Left lobe of liver (tissue), 2 donors: ENCODE data around the gene SOX6. TPM values are rescaled to one million over a fixed set of nuclear protein-coding genes. Genes with fewer than 3 reads are reported as not detected.
"Not testable (repeated sequence)": the region's sequence is repeated elsewhere in the genome, so short reads cannot be mapped to it uniquely, and the experiment has no call there.

Source experiments
- ATAC-seq: fragments of 200-7000 bp; cut with Tn5 transposase; one replicate; pipeline ENCODE4 v1.9.1; 2020; ENCODE audit warnings: mild to moderate bottlenecking, moderate library complexity
- DNase-seq: peaks from one replicate; pipeline ENCODE4 v3.0.0-alpha.2; 2020; ENCODE audit warnings: low spot score
- total RNA-seq: library from RNA; stranded (reverse); gene quantifications from one replicate; pipeline ENCODE4 v1.2.1, GENCODE V29; 2021
- donor health status: DM: no; HTN: no; CAD: no; lungs with moderate emphysema.
- donor health status: DM: no; HTN: yes; CAD: no.

The SOX6 gene
- total RNA-seq, 1 donor from 2014 or later = 14.1 TPM

DNA sequence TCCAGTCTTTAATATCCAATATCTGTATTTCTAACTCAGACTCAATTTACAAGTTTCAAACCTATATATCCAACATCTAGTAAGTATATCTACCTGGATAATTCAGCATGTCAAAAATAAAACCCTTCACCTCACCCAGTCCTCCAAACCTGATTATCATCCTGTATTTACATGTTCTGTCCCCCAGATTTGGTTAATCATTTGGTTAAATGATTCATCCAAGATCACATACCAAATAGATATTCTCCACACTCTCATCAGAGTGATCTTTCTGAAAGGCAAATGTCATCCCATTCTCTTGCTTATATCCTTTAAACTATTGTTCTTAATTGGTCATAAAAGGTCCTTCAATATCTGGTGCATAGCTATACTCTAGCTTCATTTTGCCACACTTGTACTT lies 199.0 kb downstream of the SOX6 start:
- no peak for DNase-seq
- no peak for ATAC-seq

- peak; percentile 26 for ATAC-seq
- no peak for DNase-seq
These were observed 200.9 kb downstream of the SOX6 start for GRCh38 chr11:16155448-16155847.

DNA sequence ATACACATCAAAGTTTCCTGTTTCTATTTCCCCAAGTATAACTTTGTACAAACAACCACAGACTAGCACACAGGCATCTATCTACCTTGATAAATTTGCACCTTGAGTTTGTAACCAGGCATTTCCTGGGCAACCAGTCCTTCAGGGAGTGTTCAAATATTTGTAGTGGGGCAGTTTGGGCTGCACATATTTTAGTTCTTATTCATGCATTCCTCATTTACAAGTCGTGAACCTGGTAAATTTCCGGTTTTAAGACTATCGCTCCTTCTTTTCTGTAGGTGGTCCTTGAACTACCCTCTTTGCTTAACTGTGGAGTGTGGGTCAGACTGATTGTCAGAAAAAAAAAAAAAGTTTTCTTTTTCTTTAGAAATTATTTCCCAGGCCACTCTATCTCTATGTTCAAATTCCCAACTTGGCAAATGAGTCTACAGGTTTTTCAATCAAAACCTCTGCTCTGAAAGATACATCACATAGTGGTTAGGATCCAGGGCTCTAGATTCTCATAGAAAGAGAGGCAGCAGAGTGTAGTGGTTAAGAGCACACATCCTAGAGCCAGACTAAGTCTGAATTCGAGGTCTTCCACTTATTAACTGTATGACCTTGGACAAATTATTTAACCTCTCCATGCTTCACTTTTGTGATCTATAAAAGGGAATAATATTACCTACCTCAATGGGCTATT lies 201.5 kb downstream of the SOX6 start:
- no peak for DNase-seq
- peak; percentile 64 for ATAC-seq

GRCh38 chr11:16153951-16154350 lies 202.4 kb downstream of the SOX6 start:
- ATAC-seq (no peak), DNase-seq (no peak)

DNA sequence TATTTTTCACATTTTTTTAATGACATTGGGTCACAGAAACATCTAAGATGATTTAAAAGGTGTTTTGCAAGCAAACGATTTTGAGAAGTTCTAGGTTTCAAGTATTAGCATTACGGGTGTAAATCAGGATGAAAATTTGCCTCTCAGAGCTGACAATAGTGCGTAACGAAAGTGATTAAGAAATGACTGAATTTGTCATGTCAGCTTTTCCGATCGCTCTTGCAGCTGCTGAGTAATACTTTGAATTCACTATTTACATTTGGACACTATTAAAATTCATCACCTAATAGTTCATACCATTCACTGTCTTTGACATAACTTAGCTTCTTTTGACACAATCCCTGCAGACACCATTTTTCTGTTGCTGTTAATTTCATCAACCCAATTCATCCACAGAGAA lies 205.2 kb downstream of the SOX6 start:
- DNase-seq (no peak), ATAC-seq (no peak)

DNA sequence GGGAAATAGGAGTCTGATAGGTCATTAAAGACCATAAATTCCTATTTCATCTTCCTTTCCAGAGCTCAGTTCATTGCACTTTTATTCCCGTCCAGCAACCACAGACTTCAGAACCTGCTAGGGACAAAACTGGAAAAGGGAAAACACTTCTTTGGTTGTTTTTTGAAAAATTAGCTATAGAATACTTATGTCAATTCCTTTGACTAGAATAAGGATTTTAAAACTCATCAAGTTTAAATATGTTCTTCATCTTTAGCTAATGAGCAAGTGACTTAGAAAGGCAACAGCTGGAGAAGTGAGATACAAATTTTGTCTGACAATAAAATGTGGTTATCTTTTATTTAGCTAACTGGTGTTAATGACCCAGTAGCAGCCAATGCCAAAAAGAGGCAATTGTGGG lies 206.9 kb downstream of the SOX6 start:
- DNase-seq (no peak), ATAC-seq (peak; percentile 28)

DNA sequence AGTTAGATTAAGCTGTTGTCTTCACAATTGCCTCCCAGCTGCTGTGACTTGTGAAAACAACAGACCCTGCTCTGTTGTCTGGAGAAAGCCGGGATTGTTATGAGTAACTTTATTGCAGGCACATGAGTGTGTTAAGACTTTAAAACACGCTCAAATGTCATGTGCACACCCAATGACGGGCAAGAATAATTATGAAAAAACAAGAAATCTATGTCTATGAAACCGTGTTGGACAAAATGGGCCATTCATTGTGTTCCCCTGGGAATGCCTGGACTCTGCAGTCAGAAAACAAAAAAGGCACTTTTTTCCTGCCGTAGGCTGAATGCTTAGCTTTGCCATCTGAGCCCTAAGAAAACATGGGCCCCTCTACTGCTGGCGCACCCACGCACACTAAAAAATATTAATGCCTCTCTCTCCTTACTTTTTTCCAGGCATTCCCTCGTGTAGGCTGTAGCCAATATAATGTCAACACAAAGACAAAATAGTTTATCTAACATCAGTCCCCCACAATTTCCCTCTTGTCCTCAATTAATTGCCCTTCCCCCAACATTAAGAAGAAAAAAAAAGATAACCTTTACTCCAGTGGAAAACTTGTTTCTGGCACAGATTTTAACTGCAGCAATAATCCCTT lies 207.9 kb downstream of the SOX6 start:
- ATAC-seq (no peak), DNase-seq (no peak)

DNA sequence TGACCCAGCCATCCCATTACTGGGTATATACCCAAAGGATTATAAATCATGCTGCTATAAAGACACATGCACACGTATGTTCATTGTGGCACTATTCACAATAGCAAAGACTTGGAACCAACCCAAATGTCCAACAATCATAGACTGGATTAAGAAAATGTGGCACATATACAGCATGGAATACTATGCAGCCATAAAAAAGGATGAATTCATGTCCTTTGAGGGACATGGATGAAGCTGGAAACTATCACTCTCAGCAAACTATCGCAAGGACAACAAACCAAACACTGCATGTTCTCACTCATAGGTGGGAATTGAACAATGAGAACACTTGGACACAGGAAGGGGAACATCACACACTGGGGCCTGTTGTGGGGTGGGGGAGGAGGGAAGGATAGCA lies 209.4 kb downstream of the SOX6 start:
- not testable (repeated sequence) for ATAC-seq, DNase-seq

- not testable (repeated sequence) for DNase-seq, ATAC-seq
These were observed 214.7 kb downstream of the SOX6 start for GRCh38 chr11:16141614-16142013.

- ATAC-seq, DNase-seq: not testable (repeated sequence)
These were observed 215.2 kb downstream of the SOX6 start for GRCh38 chr11:16141162-16141561.

DNA sequence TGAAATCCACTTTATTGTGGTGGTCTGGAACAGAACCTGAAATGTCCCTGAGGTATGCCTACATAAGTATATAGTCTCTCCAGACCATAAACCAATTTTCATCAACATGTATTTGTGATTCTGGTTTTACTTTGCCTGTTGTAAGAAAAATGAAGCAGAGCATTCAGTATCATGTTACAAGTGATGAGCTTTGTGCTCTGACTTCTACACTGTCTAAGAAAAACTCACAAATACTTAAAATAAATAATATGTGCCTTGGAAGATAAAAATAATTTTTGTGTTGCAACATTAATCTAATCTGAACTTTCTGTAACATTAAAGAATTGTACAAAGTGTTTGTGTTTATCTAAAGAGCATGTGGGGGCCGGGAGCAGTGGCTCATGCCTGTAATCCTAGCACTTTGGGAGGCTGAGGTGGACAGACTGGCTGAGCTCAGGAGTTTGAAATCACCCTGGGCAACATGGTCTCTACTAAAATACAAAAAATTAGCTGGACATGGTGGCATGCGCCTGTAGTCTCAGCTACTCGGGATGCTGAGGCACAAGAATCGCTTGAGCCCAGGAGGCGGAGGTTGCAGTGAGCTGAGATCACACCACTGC lies 219.5 kb downstream of the SOX6 start:
- DNase-seq = no peak
- ATAC-seq = no peak

- ATAC-seq (no peak), DNase-seq (no peak)
These were observed 222.5 kb downstream of the SOX6 start for GRCh38 chr11:16133867-16134266.

GRCh38 chr11:16127732-16128131 lies 228.6 kb downstream of the SOX6 start:
- ATAC-seq (no peak), DNase-seq (no peak)

- ATAC-seq (no peak), DNase-seq (no peak)
These were observed 230.0 kb downstream of the SOX6 start for GRCh38 chr11:16126362-16126761.

DNA sequence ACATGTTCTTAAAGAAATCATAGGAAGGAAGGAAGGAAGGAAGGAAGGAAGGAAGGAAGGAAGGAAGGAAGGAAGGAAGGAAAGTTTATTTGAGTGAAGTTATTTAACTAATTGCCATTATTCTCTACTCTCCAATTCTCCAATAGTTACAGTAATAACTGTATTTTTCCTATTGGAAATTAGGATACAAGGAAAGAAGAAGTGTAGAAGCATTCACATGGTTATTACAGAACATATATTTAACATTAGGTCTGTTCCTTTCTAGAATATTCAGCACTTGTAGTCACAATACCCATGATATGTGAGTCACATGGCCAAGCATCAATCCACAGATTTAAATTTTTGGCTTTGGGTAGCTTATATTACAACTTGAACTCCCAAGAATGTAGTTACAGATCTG lies 230.6 kb downstream of the SOX6 start:
- ATAC-seq (no peak), DNase-seq (no peak)

GRCh38 chr11:16124390-16124789 lies 232.0 kb downstream of the SOX6 start:
- ATAC-seq = peak; percentile 40
- no peak for DNase-seq

- no peak for ATAC-seq
- no peak for DNase-seq
These were observed 234.5 kb downstream of the SOX6 start for GRCh38 chr11:16121853-16122252.

GRCh38 chr11:16120008-16120407 lies 236.3 kb downstream of the SOX6 start:
- no peak for ATAC-seq

DNA sequence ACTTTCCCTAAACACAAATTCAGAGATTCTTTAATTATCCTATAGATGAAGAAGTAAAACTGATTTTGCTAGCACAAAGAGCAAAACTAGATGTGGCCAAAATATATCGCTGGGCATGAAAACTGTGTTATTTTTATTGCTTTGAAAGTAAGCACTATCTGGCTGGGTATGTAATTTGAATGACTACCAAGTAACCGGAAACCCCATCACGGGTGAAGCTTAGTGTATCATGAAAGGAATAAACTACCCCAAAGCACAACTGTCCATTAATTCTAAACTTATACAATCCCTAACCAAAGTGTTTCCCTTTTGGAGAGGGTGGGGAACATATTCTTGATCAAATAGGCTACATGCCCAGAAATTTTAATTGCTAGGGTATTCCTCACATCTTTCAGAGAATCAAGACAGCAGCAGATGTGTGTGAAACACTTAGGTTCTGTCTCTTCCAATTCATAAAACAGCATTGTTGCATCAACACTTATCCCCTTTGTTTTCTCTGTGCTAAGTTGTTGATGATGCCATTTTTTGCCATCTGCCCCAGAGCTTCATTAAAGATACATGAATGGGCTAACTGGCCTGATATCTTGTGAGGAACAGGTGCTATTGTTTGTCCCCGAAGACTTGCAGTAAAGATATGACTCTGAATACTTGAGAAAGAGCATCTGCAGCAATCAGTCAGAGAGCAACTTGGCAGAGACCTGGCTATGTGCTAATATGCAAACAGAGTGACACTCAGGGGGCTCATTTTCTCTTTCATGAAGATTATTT lies 238.2 kb downstream of the SOX6 start:
- ATAC-seq = no peak
- no peak for DNase-seq

More at GRCh38 chr11:16120008-16120407, 236.3 kb downstream of the SOX6 start:
- no peak for DNase-seq

GRCh38 chr11:16114978-16115871 lies 241.1 kb downstream of the SOX6 start:
- ATAC-seq (peak; percentile 77), DNase-seq (peak; percentile 77)
